ENCODE results near the gene AADACL4.

- TF ChIP-seq CTCF (IDR thresholded peaks at IDR 0.05) (no peak), POLR2A (IDR thresholded peaks at IDR 0.05) (no peak)
These were observed 25.3 kb upstream of the AADACL4 start for GRCh38 chr1:12618661-12618964.

Data from heart left ventricle (tissue), 13 donors.